ENCODE data around the gene TMEM244. TPM values are rescaled to one million over a fixed set of nuclear protein-coding genes. Genes with fewer than 3 reads are reported as not detected.

Gene TMEM244
- total RNA-seq, 1 donor from 2014 or later = not detected

Other genes with a start within 250 kb of the TMEM244 start
- 7.9 TPM for gene ARHGAP18, start 151.1 kb downstream of the TMEM244 start, total RNA-seq (ENCODE audit: unreplicated experiment)
- gene L3MBTL3, start 157.3 kb upstream of the TMEM244 start, total RNA-seq (ENCODE audit: unreplicated experiment) = 22.8 TPM